ENCODE measurements around the gene UTS2B. TPM values are rescaled to one million over a fixed set of nuclear protein-coding genes. Genes with fewer than 3 reads are reported as not detected.

Gene UTS2B
- total and polyA plus RNA-seq, 9 of the 15 experiments (the other 6 are each of a cell fraction or from before 2014, with no cell fraction given) = 0.06 TPM; not detected in 8

GRCh38 chr3:191328383-191328961, 1.9 kb downstream of the UTS2B start (continued):
- TF ChIP-seq PBX2 (CRISPR knock-in tag; IDR thresholded peaks at IDR 0.05; ENCODE audit: low read depth) (no peak), PBX2 (tag; conservative IDR thresholded peaks at IDR 0.05; ENCODE audit: low read depth) (peak; percentile 21; the same call in 1 of the 2 replicates), TEAD4 (IDR thresholded peaks at IDR 0.05; ENCODE audit: low read length) (peak; percentile 66), TEAD4 (CRISPR knock-in tag; IDR thresholded peaks at IDR 0.05; ENCODE audit: borderline replicate concordance) (no peak), ZBTB1 (CRISPR knock-in tag; IDR thresholded peaks at IDR 0.05; ENCODE audit: borderline replicate concordance, low read depth) (no peak), SMARCB1 (IDR thresholded peaks at IDR 0.05; ENCODE audit: insufficient read length, low read depth) (no peak), CBFA2T3 (IDR thresholded peaks at IDR 0.05) (peak; percentile 84), ZFP91 (CRISPR knock-in tag; IDR thresholded peaks at IDR 0.05) (no peak), NCOR1 (IDR thresholded peaks at IDR 0.05) (peak; percentile 23; the same call in 1 of the 2 replicates), E2F6 (IDR thresholded peaks at IDR 0.05; ENCODE audit: borderline replicate concordance in 1 of 2, extremely low read depth in 1 of 2, insufficient read depth in 1 of 2, insufficient read length in 1 of 2, low read depth in 1 of 2, low read length in 1 of 2, poor library complexity in 1 of 2, severe bottlenecking in 1 of 2) (no peak), COPS2 (conservative IDR thresholded peaks at IDR 0.05) (no peak), HNRNPUL1 (IDR thresholded peaks at IDR 0.05; ENCODE audit: low read length) (no peak), RAD21 (CRISPR knock-in tag; conservative IDR thresholded peaks at IDR 0.05 in 1 of 2, IDR thresholded peaks at IDR 0.05 in 1 of 2) (no peak), NBN (IDR thresholded peaks at IDR 0.05; ENCODE audit: low read depth) (no peak), ZNF707 (CRISPR knock-in tag; conservative IDR thresholded peaks at IDR 0.05) (no peak), GTF2E2 (tag; IDR thresholded peaks at IDR 0.05) (no peak), USF2 (CRISPR knock-in tag; IDR thresholded peaks at IDR 0.05) (no peak), ZNF175 (CRISPR knock-in tag; IDR thresholded peaks at IDR 0.05; ENCODE audit: low read depth) (no peak), ZNF133 (CRISPR knock-in tag; IDR thresholded peaks at IDR 0.05) (no peak), YY1 (IDR thresholded peaks at IDR 0.05; ENCODE audit: borderline replicate concordance in 1 of 3, control insufficient read depth in 1 of 3, extremely low read depth in 1 of 3, insufficient read depth in 3 of 3, insufficient read length in 1 of 3, insufficient replicate concordance in 2 of 3, low read depth in 1 of 3, low read length in 2 of 3) (no peak), MEIS2 (IDR thresholded peaks at IDR 0.05; ENCODE audit: partially characterized antibody) (peak; percentile 80)

Data from K562 (cell line).